Glutamatergic neuron (in vitro differentiated cells): ENCODE measurements around the gene MMS22L. TPM values are rescaled to one million over a fixed set of nuclear protein-coding genes. Genes with fewer than 3 reads are reported as not detected.
A peak's percentile ranks its signal among the peaks of the same experiment; 100 is the strongest.

Experiments
- DNase-seq: peaks from one replicate; pipeline ENCODE4 v3.0.0; 2022
- H3K27ac Mint-ChIP-seq: one replicate; pipeline ENCODE4 v1.8.0; 2020; ENCODE audit warnings: mild to moderate bottlenecking, mixed read lengths, inconsistent platforms; ENCODE audit not compliant: unreplicated experiment
- H3K27me3 Mint-ChIP-seq: one replicate; pipeline ENCODE4 v1.8.0; 2020; ENCODE audit warnings: mild to moderate bottlenecking, moderate library complexity, mixed read lengths, inconsistent platforms; ENCODE audit not compliant: unreplicated experiment
- H3K36me3 Mint-ChIP-seq: one replicate; pipeline ENCODE4 v1.8.0; 2020; ENCODE audit warnings: mild to moderate bottlenecking, mixed read lengths, inconsistent platforms; ENCODE audit not compliant: unreplicated experiment
- H3K4me1 Mint-ChIP-seq: one replicate; pipeline ENCODE4 v1.8.0; 2020; ENCODE audit warnings: mild to moderate bottlenecking, low read depth, mixed read lengths, inconsistent platforms; ENCODE audit not compliant: unreplicated experiment
- H3K4me3 Mint-ChIP-seq: one replicate; pipeline ENCODE4 v1.8.0; 2020; ENCODE audit warnings: mild to moderate bottlenecking, mixed read lengths, inconsistent platforms; ENCODE audit not compliant: unreplicated experiment
- H3K9me3 Mint-ChIP-seq: one replicate; pipeline ENCODE4 v1.8.0; 2020; ENCODE audit warnings: mild to moderate bottlenecking, moderate library complexity, mixed read lengths, inconsistent platforms; ENCODE audit not compliant: unreplicated experiment
- total RNA-seq: library from RNA; stranded (reverse); fragmentation: NEBNext Ultra II Directional; extraction: Animal tissue kit (Norgen Biotek cat#: 25700); gene quantifications from one replicate; pipeline ENCODE4 v1.2.1, GENCODE V29; 2021; ENCODE audit not compliant: unreplicated experiment
- TF ChIP-seq, protein P1 (sequence below): fragments of 200-600 bp; sonication (generic); IDR thresholded peaks from one replicate; pipeline ENCODE4 v1.5.0; 2021; ENCODE audit not compliant: partially characterized antibody, unreplicated experiment

The MMS22L gene
- total RNA-seq, 1 donor from 2014 or later: 9.1 TPM

DNA sequence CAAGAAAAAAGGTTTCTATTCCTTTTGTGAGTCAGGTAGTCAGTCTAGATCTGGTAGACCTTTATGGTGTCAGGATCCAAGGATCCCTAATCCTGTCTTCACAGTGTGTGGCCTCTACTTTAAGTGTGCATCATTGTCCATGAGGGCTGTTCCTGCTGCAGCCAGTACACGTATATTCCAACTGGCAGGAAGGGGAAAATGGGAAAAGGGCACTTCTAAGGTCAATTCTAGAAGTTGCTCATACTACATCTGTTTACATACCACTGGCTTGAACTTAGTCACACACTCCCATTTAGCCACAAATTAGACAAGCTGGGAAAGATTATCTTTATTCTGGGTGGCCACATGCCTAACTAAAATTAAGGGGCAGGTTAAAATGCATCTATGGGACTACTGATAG, 9.7 kb upstream of the MMS22L start:
- H3K27me3 Mint-ChIP-seq: peaks cover 5% of the 10 kb centered on the region
- H3K27ac Mint-ChIP-seq: no peak overlapping the region
- no peak for DNase-seq
- TF ChIP-seq, protein P1, sequence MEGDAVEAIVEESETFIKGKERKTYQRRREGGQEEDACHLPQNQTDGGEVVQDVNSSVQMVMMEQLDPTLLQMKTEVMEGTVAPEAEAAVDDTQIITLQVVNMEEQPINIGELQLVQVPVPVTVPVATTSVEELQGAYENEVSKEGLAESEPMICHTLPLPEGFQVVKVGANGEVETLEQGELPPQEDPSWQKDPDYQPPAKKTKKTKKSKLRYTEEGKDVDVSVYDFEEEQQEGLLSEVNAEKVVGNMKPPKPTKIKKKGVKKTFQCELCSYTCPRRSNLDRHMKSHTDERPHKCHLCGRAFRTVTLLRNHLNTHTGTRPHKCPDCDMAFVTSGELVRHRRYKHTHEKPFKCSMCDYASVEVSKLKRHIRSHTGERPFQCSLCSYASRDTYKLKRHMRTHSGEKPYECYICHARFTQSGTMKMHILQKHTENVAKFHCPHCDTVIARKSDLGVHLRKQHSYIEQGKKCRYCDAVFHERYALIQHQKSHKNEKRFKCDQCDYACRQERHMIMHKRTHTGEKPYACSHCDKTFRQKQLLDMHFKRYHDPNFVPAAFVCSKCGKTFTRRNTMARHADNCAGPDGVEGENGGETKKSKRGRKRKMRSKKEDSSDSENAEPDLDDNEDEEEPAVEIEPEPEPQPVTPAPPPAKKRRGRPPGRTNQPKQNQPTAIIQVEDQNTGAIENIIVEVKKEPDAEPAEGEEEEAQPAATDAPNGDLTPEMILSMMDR: no peak
- H3K9me3 Mint-ChIP-seq: peaks cover 3% of the 10 kb centered on the region
- no peaks in the 10 kb centered on the region for H3K4me1 Mint-ChIP-seq
- H3K36me3 Mint-ChIP-seq: no peaks in the 10 kb centered on the region
- H3K4me3 Mint-ChIP-seq: no peak overlapping the region

- Mint-ChIP-seq H3K4me1 (no peaks in the 10 kb centered on the region), H3K4me3 (no peak overlapping the region), H3K27me3 (peaks cover 5% of the 10 kb centered on the region), H3K27ac (no peak overlapping the region), H3K36me3 (no peaks in the 10 kb centered on the region), H3K9me3 (no peaks in the 10 kb centered on the region)
- TF ChIP-seq, protein P1: no peak
- no peak for DNase-seq
Observed at GRCh38 chr6:97291896-97292295, 8.9 kb upstream of the MMS22L start.

- Mint-ChIP-seq H3K36me3 (no peaks in the 10 kb centered on the region), H3K27me3 (peaks cover 5% of the 10 kb centered on the region), H3K4me1 (no peaks in the 10 kb centered on the region), H3K27ac (no peak overlapping the region), H3K9me3 (no peaks in the 10 kb centered on the region), H3K4me3 (no peak overlapping the region)
- TF ChIP-seq, protein P1: no peak
- DNase-seq: no peak
Observed at GRCh38 chr6:97289332-97289731, 6.3 kb upstream of the MMS22L start.

DNA sequence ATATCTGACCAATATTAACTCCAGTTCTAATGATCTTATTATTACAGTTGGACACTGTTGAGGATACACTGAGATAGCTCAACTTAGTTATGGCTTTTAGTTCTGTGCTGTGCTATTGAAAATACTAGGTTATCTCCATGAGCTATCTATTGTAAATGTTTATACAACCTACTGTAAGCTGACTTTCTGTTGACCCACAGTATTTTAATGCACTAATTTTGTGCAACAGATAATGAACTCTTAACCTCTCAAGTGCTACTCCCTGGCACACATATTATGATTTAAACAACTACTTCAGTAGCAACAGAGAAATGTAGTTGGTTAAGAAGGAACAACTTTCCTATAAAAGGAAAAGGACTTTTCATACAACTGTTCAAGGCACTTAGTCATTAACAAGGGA, 5.2 kb upstream of the MMS22L start:
- H3K36me3 Mint-ChIP-seq: no peaks in the 10 kb centered on the region
- H3K9me3 Mint-ChIP-seq: no peaks in the 10 kb centered on the region
- no peaks in the 10 kb centered on the region for H3K4me1 Mint-ChIP-seq
- no peak overlapping the region for H3K27ac Mint-ChIP-seq
- DNase-seq: no peak
- H3K4me3 Mint-ChIP-seq: no peak overlapping the region
- peaks cover 5% of the 10 kb centered on the region for H3K27me3 Mint-ChIP-seq
- TF ChIP-seq, protein P1: no peak

DNA sequence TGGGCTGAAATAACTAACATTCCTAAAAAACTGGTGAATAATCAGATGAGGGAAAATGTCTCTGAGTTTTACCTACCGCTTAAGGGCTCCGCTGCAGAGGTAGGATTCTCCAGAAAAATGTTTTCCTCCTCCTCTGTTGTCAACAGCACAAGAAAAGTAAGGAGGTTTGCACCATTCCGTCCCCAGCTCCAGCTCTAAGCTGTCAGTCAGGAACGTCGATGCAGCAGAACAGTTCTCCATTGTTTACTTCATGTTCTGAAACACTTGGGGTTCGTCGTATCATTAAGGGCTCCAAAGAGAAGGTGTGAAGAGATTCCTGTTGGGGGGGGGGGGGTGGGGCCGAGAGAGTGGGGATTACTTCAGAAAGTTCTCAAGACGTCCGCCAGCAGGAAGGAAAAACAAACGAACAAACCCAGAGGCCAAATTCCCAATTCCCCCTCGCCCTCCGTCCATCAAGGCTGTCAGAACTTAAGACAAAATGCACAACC, 734 bp downstream of the MMS22L start:
- Mint-ChIP-seq H3K4me3 (peak overlapping the region; percentile 92), H3K4me1 (peaks cover 5% of the 10 kb centered on the region), H3K9me3 (no peaks in the 10 kb centered on the region), H3K27me3 (peaks cover 2% of the 10 kb centered on the region), H3K27ac (no peak overlapping the region), H3K36me3 (no peaks in the 10 kb centered on the region)
- TF ChIP-seq, protein P1: no peak
- DNase-seq: no peak
